ENCODE data around the gene ALAS2. TPM values are rescaled to one million over a fixed set of nuclear protein-coding genes. Genes with fewer than 3 reads are reported as not detected.

Gene ALAS2
- total and polyA plus RNA-seq, 2 of the 8 experiments (the other 6 are each of a cell fraction or from before 2014, with no cell fraction given), result 0.27 to 0.32 TPM

DNA sequence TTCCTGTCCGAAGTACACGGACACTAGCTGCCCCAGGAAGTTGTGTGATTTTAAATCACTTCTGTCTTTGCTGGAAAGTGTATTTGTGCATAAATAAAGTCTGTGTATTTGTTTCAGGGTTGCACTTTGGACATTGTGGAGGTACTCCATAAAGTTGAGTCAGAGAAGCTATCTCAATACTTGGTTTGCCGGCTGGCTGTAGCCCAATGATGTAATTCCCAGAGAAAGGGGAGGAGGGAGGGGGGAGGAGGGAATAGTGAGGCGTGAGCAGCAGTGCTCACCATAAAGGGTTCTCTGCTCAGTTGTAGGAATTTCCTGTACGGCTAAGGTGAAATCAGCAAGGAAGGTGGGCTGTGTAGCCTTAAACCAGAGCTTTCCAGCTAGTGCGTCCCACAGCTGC lies 23.1 kb downstream of the ALAS2 start:
- 100% methylated on average over 3 of the region's 6 CpGs; no CpG with 5 or more reads in 1 of the 2 experiments for WGBS, 2 experiments (ENCODE audit: extremely low coverage in 1 of 2, insufficient coverage in 1 of 2, insufficient read length in 1 of 2, insufficient replicate concordance in 2 of 2, low coverage in 1 of 2, low lambda C conversion rate in 2 of 2, missing lambda C conversion rate in 1 of 2)
- Histone ChIP-seq H3K4me3 (ENCODE audit: extremely low read depth in 1 of 4, insufficient read depth in 2 of 4, low read depth in 3 of 4, low read length in 4 of 4) (no peak overlapping the region), H3K14ac (ENCODE audit: insufficient read length) (no peak overlapping the region), H2BK120ac (replicated peaks; ENCODE audit: low read depth, low read length) (no peak overlapping the region), H4K91ac (replicated peaks; ENCODE audit: insufficient read length, low read length) (no peak overlapping the region), H3K23me2 (ENCODE audit: low read depth, low read length) (no peaks in the 10 kb centered on the region), H2AK5ac (ENCODE audit: low read depth, low read length) (no peak overlapping the region), H3K4me2 (ENCODE audit: insufficient read depth in 1 of 2, low read depth in 2 of 2, low read length in 2 of 2) (no peak overlapping the region), H2BK12ac (ENCODE audit: low read depth, low read length) (no peak overlapping the region), H3K4me1 (replicated peaks in 1 of 4; ENCODE audit: control insufficient read depth in 3 of 4, insufficient read depth in 4 of 4, low read length in 3 of 4) (no peaks in the 10 kb centered on the region), H3K27me3 (replicated peaks in 1 of 4; ENCODE audit: control insufficient read depth in 3 of 4, extremely low read depth in 1 of 4, insufficient read depth in 3 of 4, low read length in 3 of 4) (no peaks in the 10 kb centered on the region), H2BK20ac (ENCODE audit: low read length) (no peak overlapping the region), H3K18ac (ENCODE audit: extremely low read depth, low read length) (no peak overlapping the region), H3K4ac (replicated peaks; ENCODE audit: insufficient read length, low read depth, low read length) (no peak overlapping the region), H3K9ac (replicated peaks in 1 of 4; ENCODE audit: extremely low read depth in 1 of 4, low read depth in 3 of 4, low read length in 3 of 4) (no peak overlapping the region), H3K79me2 (ENCODE audit: control insufficient read depth in 1 of 2, insufficient read depth in 2 of 2, low read length in 2 of 2) (no peaks in the 10 kb centered on the region), H4K5ac (ENCODE audit: insufficient read length, low read depth, low read length) (no peak overlapping the region), H2AFZ (ENCODE audit: low read length) (no peak overlapping the region), H4K8ac (ENCODE audit: extremely low read depth, insufficient read depth, low read length) (no peak overlapping the region), H4K20me1 (replicated peaks in 1 of 2; ENCODE audit: control insufficient read depth in 1 of 2, insufficient read depth in 2 of 2, low read length in 2 of 2) (no peaks in the 10 kb centered on the region), H3K9me3 (ENCODE audit: insufficient read depth in 2 of 2, low read depth in 1 of 2, low read length in 1 of 2) (no peaks in the 10 kb centered on the region), H3K23ac (ENCODE audit: insufficient read length) (no peak overlapping the region), H3K27ac (ENCODE audit: low read depth, low read length) (no peak overlapping the region), H3K79me1 (ENCODE audit: low read depth, low read length) (no peaks in the 10 kb centered on the region), H3K36me3 (ENCODE audit: control insufficient read depth in 2 of 4, insufficient read depth in 4 of 4, low read length in 3 of 4) (peaks cover 0 to 32% (median 19%) of the 10 kb centered on the region in 4 experiments; a peak in 6 of 8 replicates), H3K56ac (replicated peaks; ENCODE audit: insufficient read length, low read depth, low read length) (no peak overlapping the region), H2BK5ac (ENCODE audit: low read depth, low read length) (no peak overlapping the region), H2BK15ac (ENCODE audit: low read length) (no peak overlapping the region)
- FAIRE-seq, result no peak
- no peak for DNase-seq (ENCODE audit: low read depth in 1 of 2, low spot score in 2 of 2)
- ChIA-PET POLR2A (ENCODE audit: partially characterized antibody) (interaction anchor here (2.5 kb wide), 1 partner anchor 7 kb away, joined by 20 read pairs; the partner anchor contains the start of gene APEX2), CTCF (ENCODE audit: partially characterized antibody) (no interaction called here)
- TF ChIP-seq, protein P1, sequence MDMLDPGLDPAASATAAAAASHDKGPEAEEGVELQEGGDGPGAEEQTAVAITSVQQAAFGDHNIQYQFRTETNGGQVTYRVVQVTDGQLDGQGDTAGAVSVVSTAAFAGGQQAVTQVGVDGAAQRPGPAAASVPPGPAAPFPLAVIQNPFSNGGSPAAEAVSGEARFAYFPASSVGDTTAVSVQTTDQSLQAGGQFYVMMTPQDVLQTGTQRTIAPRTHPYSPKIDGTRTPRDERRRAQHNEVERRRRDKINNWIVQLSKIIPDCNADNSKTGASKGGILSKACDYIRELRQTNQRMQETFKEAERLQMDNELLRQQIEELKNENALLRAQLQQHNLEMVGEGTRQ (IDR thresholded peaks at IDR 0.05; ENCODE audit: low read length), result no peak
- TF ChIP-seq MAFK (IDR thresholded peaks at IDR 0.05; ENCODE audit: low read depth, low read length) (no peak), PHF8 (conservative IDR thresholded peaks at IDR 0.05; ENCODE audit: low read depth, low read length) (no peak), SIN3A (conservative IDR thresholded peaks at IDR 0.05 in 1 of 2, IDR thresholded peaks at IDR 0.05 in 1 of 2; ENCODE audit: low read depth in 1 of 2, low read length in 2 of 2) (no peak), CTBP2 (IDR thresholded peaks at IDR 0.05; ENCODE audit: borderline replicate concordance, insufficient read depth, insufficient read length, low read length) (no peak), SIX5 (IDR thresholded peaks at IDR 0.05; ENCODE audit: low read depth, low read length) (no peak), RNF2 (IDR thresholded peaks at IDR 0.05; ENCODE audit: borderline replicate concordance, low read depth, low read length, missing control alignments, poor library complexity, severe bottlenecking) (no peak), TAF1 (IDR thresholded peaks at IDR 0.05; ENCODE audit: low read depth, low read length) (no peak)
- TF ChIP-seq, protein P2, sequence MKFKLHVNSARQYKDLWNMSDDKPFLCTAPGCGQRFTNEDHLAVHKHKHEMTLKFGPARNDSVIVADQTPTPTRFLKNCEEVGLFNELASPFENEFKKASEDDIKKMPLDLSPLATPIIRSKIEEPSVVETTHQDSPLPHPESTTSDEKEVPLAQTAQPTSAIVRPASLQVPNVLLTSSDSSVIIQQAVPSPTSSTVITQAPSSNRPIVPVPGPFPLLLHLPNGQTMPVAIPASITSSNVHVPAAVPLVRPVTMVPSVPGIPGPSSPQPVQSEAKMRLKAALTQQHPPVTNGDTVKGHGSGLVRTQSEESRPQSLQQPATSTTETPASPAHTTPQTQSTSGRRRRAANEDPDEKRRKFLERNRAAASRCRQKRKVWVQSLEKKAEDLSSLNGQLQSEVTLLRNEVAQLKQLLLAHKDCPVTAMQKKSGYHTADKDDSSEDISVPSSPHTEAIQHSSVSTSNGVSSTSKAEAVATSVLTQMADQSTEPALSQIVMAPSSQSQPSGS (IDR thresholded peaks at IDR 0.05; ENCODE audit: low read length), result no peak
